K562 (cell line): ENCODE results near the gene TAF1D. TPM values are rescaled to one million over a fixed set of nuclear protein-coding genes. Genes with fewer than 3 reads are reported as not detected.

Experiments
- BRD4 ChIP-seq: fragments of 200-600 bp; sonication (generic); IDR thresholded peaks from 2 replicates; pipeline ENCODE4 v1.6.1; 2017; ENCODE audit warnings: inconsistent platforms
- FUS ChIP-seq: fragments of 200-400 bp; formaldehyde crosslinking; optimal IDR thresholded peaks from 2 replicates; pipeline ENCODE3; 2017; ENCODE audit warnings: low read depth, low read length
- MCM7 ChIP-seq, 2 experiments: fragments of 450-650 bp; IDR thresholded peaks; 2 replicates each; pipeline ENCODE4 v1.6.1; 2016 to 2018
- NELFE ChIP-seq: IDR thresholded peaks from 2 replicates; pipeline ENCODE4 v1.6.1; 2011; ENCODE audit warnings: mild to moderate bottlenecking; ENCODE audit not compliant: insufficient read depth, insufficient read length
- NRF1 ChIP-seq, 2 experiments: fragments of 450-650 bp; IDR thresholded peaks in 1 of 2; conservative IDR thresholded peaks in 1 of 2; 2 replicates each; pipeline ENCODE4 v1.6.1; 2014; ENCODE audit warnings: mild to moderate bottlenecking in 2 of 2
- PHF8 ChIP-seq: fragments of 200-600 bp; sonication (generic); IDR thresholded peaks from 2 replicates; pipeline ENCODE4 v1.6.1; 2012; ENCODE audit warnings: mixed run types, mild to moderate bottlenecking, inconsistent platforms, low read length, moderate library complexity, borderline replicate concordance
- SMAD4 ChIP-seq: fragments of 250-450 bp; sonication (Bioruptor Pico); conservative IDR thresholded peaks from 2 replicates; pipeline ENCODE4 v1.8.0; 2021; ENCODE audit warnings: inconsistent platforms, mild to moderate bottlenecking, moderate library complexity
- SMARCB1 ChIP-seq: IDR thresholded peaks from 2 replicates; pipeline ENCODE4 v1.6.1; 2011; ENCODE audit warnings: improper control_type of control experiment, low read depth; ENCODE audit not compliant: insufficient read length
- SREBF2 ChIP-seq: sonication (generic); formaldehyde crosslinking; IDR thresholded peaks from 2 replicates; pipeline ENCODE4 v1.4.0; 2020; ENCODE audit warnings: mild to moderate bottlenecking, missing genetic modification reagents
- TFAM ChIP-seq: fragments of 250-450 bp; sonication (Bioruptor Pico); conservative IDR thresholded peaks from 2 replicates; pipeline ENCODE4 v1.5.0; 2021; ENCODE audit warnings: mild to moderate bottlenecking, moderate library complexity
- XRCC5 ChIP-seq: fragments of 200-400 bp; formaldehyde crosslinking; IDR thresholded peaks from 2 replicates; pipeline ENCODE4 v1.6.1; 2017; ENCODE audit warnings: low read depth, mild to moderate bottlenecking, low read length
- ZKSCAN1 ChIP-seq: fragments of 150-350 bp; IDR thresholded peaks from 2 replicates; pipeline ENCODE4 v1.6.1; 2016; ENCODE audit warnings: low read depth, low read length
- ZNF146 ChIP-seq: IDR thresholded peaks from one replicate; pipeline ENCODE4 v1.6.1; 2018; ENCODE audit warnings: missing compliant biosample characterization; ENCODE audit not compliant: unreplicated experiment
- ZNF174 ChIP-seq: fragments of 250-450 bp; sonication (Bioruptor Pico); IDR thresholded peaks from 2 replicates; pipeline ENCODE4 v1.4.0; 2020; ENCODE audit warnings: mild to moderate bottlenecking
- ZNF197 ChIP-seq: fragments of 200-800 bp; sonication (Bioruptor generic); IDR thresholded peaks from 2 replicates; pipeline ENCODE4 v1.6.1; 2016; ENCODE audit warnings: low read depth, missing genetic modification characterization, missing compliant biosample characterization
- ZNF586 ChIP-seq: fragments of 450-650 bp; formaldehyde crosslinking; conservative IDR thresholded peaks from 2 replicates; pipeline ENCODE4 v1.4.0; 2020; ENCODE audit warnings: mild to moderate bottlenecking, moderate library complexity
- ZNF699 ChIP-seq: fragments of 250-450 bp; sonication (Bioruptor Pico); IDR thresholded peaks from 2 replicates; pipeline ENCODE4 v1.8.0; 2021; ENCODE audit warnings: mild to moderate bottlenecking, moderate library complexity; ENCODE audit not compliant: insufficient replicate concordance
- ZNF717 ChIP-seq: fragments of 250-450 bp; sonication (Bioruptor Pico); IDR thresholded peaks from 2 replicates; pipeline ENCODE4 v1.5.0; 2021
- polyA plus RNA-seq, 8 experiments: library from polyadenylated mRNA; depleted of rRNA in 4 of 8; stranded (reverse) in 5 of 8; unstranded in 3 of 8; fragments of >200 nt; fragmentation: Nextera tagmentation in 2 of 8; fragmentation: Illumina TruSeq in 1 of 8; extraction: Ambion mirVana in 2 of 8; extraction: Trizol in 1 of 8; gene quantifications; 2 replicates each; pipeline versions ENCODE4 v1.2.1 to v1.2.3, GENCODE V29; 2011 to 2014; ENCODE audit warnings: inconsistent platforms in 1 of 8, missing spikeins in 1 of 8
- total RNA-seq, 7 experiments: library from RNA; depleted of rRNA in 6 of 7; stranded (reverse); fragments of >200 nt in 6 of 7; fragmentation: Illumina TruSeq in 2 of 7; extraction: Trizol in 2 of 7; gene quantifications; 2 replicates each; pipeline versions ENCODE4 v1.2.1 to v1.2.3, GENCODE V29; 2011 to 2021; ENCODE audit warnings: low replicate concordance in 1 of 7
- TF ChIP-seq, protein P1 (sequence below): fragments of 450-650 bp; IDR thresholded peaks from 2 replicates; pipeline ENCODE4 v1.6.1; 2016; ENCODE audit warnings: mild to moderate bottlenecking, moderate library complexity

The TAF1D gene
- total and polyA plus RNA-seq, 9 of the 15 experiments (the other 6 are each of a cell fraction or from before 2014, with no cell fraction given): 122 to 347 (median 250) TPM

GRCh38 chr11:93741094-93741881 lies at the start of gene TAF1D, which contains the start of gene C11orf54 (continued):
- no peak for TF ChIP-seq TFAM
- peak; percentile 70 for TF ChIP-seq XRCC5
- peak; percentile 88; the same call in 1 of the 2 replicates for TF ChIP-seq BRD4
- 0 out of 2 replicates have a peak, but pooled peaks have one; percentile 25 for TF ChIP-seq ZKSCAN1
- TF ChIP-seq PHF8: peak; percentile 97
- TF ChIP-seq NELFE: no peak
- TF ChIP-seq SREBF2: no peak
- TF ChIP-seq, protein P1, sequence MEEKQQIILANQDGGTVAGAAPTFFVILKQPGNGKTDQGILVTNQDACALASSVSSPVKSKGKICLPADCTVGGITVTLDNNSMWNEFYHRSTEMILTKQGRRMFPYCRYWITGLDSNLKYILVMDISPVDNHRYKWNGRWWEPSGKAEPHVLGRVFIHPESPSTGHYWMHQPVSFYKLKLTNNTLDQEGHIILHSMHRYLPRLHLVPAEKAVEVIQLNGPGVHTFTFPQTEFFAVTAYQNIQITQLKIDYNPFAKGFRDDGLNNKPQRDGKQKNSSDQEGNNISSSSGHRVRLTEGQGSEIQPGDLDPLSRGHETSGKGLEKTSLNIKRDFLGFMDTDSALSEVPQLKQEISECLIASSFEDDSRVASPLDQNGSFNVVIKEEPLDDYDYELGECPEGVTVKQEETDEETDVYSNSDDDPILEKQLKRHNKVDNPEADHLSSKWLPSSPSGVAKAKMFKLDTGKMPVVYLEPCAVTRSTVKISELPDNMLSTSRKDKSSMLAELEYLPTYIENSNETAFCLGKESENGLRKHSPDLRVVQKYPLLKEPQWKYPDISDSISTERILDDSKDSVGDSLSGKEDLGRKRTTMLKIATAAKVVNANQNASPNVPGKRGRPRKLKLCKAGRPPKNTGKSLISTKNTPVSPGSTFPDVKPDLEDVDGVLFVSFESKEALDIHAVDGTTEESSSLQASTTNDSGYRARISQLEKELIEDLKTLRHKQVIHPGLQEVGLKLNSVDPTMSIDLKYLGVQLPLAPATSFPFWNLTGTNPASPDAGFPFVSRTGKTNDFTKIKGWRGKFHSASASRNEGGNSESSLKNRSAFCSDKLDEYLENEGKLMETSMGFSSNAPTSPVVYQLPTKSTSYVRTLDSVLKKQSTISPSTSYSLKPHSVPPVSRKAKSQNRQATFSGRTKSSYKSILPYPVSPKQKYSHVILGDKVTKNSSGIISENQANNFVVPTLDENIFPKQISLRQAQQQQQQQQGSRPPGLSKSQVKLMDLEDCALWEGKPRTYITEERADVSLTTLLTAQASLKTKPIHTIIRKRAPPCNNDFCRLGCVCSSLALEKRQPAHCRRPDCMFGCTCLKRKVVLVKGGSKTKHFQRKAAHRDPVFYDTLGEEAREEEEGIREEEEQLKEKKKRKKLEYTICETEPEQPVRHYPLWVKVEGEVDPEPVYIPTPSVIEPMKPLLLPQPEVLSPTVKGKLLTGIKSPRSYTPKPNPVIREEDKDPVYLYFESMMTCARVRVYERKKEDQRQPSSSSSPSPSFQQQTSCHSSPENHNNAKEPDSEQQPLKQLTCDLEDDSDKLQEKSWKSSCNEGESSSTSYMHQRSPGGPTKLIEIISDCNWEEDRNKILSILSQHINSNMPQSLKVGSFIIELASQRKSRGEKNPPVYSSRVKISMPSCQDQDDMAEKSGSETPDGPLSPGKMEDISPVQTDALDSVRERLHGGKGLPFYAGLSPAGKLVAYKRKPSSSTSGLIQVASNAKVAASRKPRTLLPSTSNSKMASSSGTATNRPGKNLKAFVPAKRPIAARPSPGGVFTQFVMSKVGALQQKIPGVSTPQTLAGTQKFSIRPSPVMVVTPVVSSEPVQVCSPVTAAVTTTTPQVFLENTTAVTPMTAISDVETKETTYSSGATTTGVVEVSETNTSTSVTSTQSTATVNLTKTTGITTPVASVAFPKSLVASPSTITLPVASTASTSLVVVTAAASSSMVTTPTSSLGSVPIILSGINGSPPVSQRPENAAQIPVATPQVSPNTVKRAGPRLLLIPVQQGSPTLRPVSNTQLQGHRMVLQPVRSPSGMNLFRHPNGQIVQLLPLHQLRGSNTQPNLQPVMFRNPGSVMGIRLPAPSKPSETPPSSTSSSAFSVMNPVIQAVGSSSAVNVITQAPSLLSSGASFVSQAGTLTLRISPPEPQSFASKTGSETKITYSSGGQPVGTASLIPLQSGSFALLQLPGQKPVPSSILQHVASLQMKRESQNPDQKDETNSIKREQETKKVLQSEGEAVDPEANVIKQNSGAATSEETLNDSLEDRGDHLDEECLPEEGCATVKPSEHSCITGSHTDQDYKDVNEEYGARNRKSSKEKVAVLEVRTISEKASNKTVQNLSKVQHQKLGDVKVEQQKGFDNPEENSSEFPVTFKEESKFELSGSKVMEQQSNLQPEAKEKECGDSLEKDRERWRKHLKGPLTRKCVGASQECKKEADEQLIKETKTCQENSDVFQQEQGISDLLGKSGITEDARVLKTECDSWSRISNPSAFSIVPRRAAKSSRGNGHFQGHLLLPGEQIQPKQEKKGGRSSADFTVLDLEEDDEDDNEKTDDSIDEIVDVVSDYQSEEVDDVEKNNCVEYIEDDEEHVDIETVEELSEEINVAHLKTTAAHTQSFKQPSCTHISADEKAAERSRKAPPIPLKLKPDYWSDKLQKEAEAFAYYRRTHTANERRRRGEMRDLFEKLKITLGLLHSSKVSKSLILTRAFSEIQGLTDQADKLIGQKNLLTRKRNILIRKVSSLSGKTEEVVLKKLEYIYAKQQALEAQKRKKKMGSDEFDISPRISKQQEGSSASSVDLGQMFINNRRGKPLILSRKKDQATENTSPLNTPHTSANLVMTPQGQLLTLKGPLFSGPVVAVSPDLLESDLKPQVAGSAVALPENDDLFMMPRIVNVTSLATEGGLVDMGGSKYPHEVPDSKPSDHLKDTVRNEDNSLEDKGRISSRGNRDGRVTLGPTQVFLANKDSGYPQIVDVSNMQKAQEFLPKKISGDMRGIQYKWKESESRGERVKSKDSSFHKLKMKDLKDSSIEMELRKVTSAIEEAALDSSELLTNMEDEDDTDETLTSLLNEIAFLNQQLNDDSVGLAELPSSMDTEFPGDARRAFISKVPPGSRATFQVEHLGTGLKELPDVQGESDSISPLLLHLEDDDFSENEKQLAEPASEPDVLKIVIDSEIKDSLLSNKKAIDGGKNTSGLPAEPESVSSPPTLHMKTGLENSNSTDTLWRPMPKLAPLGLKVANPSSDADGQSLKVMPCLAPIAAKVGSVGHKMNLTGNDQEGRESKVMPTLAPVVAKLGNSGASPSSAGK: peak; percentile 27
- 0 out of 2 replicates have a peak, but pooled peaks have one; percentile 40 for TF ChIP-seq SMAD4 (CRISPR knock-in tag)
- no peak for TF ChIP-seq ZNF146 (CRISPR knock-in tag)
- TF ChIP-seq NRF1 (conservative IDR thresholded peaks at IDR 0.05 in 1 of 2, IDR thresholded peaks at IDR 0.05 in 1 of 2): peak; percentile 85 to 88
- no peak for TF ChIP-seq ZNF197 (CRISPR knock-in tag)
- no peak for TF ChIP-seq FUS
- TF ChIP-seq ZNF699 (CRISPR knock-in tag): no peak
- no peak for TF ChIP-seq MCM7 (IDR thresholded peaks at IDR 0.05)
- TF ChIP-seq SMARCB1: no peak
- TF ChIP-seq ZNF717 (CRISPR knock-in tag): no peak
- no peak for TF ChIP-seq ZNF174 (CRISPR knock-in tag)
- TF ChIP-seq ZNF586 (CRISPR knock-in tag): no peak
